ENCODE data around the gene ATP6V0A1. TPM values are rescaled to one million over a fixed set of nuclear protein-coding genes. Genes with fewer than 3 reads are reported as not detected.
"Not testable (repeated sequence)": the region's sequence is repeated elsewhere in the genome, so short reads cannot be mapped to it uniquely, and the experiment has no call there.

Gene ATP6V0A1
- total and polyA plus RNA-seq, 2 experiments from 2014 or later = 23.9 to 42.3 TPM

DNA sequence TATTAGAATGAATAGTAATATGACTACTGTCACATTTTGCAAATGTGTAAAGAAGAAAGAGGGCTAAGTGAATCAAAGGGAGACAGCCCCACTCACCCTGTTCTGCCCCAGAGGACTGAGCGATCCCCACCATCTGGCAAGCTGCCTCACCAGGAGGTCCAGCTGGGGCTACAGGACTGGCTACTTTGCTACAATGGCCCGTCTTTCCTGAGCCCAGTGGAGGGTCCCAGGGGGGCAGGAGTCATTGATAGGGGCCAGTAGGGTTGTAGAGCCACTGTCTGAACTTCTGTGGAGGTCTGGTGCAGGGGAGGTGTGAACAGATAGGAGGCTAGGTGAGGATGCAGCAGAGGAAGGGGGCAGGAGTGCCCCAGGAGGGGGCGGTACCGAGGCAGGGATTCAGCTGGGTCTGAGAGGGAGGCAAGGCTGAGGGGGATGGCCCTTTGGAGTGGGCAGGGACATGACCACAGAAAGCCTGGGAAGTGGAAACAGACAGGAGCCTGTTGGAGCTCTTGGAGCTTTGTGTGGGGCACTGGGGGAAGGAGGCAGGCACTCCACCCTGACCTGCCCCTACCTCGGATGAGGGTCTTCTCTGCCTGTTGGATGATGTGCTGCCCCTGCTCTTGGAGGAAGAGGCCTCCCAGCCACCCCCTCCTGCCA, 97.4 kb downstream of the ATP6V0A1 start:
- not testable (repeated sequence) for H3K4me2 ChIP-seq; H3K9me2 ChIP-seq (ENCODE audit: insufficient read depth); H3K4me3 ChIP-seq; H3K9me3 Mint-ChIP-seq; H3K36me3 ChIP-seq (ENCODE audit: insufficient read depth); H2AFZ ChIP-seq; H3K27ac Mint-ChIP-seq; H4K20me1 ChIP-seq (replicated peaks; ENCODE audit: insufficient read depth); H3K27ac ChIP-seq (ENCODE audit: low read depth); H3K79me2 ChIP-seq (replicated peaks; ENCODE audit: insufficient read depth); H3K27me3 ChIP-seq (ENCODE audit: insufficient read depth); H3K36me3 Mint-ChIP-seq (ENCODE audit: low read depth); H3K4me1 ChIP-seq (ENCODE audit: insufficient read depth); H3F3A ChIP-seq (replicated peaks; ENCODE audit: low read depth); H3K4me3 Mint-ChIP-seq
- peaks cover 21% of the 10 kb centered on the region for H3K27me3 Mint-ChIP-seq (ENCODE audit: insufficient read depth, low read depth, poor library complexity)
- DNase-seq (ENCODE audit: low spot score) = peak; percentile 61
- TF ChIP-seq, protein P1, sequence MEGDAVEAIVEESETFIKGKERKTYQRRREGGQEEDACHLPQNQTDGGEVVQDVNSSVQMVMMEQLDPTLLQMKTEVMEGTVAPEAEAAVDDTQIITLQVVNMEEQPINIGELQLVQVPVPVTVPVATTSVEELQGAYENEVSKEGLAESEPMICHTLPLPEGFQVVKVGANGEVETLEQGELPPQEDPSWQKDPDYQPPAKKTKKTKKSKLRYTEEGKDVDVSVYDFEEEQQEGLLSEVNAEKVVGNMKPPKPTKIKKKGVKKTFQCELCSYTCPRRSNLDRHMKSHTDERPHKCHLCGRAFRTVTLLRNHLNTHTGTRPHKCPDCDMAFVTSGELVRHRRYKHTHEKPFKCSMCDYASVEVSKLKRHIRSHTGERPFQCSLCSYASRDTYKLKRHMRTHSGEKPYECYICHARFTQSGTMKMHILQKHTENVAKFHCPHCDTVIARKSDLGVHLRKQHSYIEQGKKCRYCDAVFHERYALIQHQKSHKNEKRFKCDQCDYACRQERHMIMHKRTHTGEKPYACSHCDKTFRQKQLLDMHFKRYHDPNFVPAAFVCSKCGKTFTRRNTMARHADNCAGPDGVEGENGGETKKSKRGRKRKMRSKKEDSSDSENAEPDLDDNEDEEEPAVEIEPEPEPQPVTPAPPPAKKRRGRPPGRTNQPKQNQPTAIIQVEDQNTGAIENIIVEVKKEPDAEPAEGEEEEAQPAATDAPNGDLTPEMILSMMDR (conservative IDR thresholded peaks at IDR 0.05; ENCODE audit: low read depth in 2 of 2) = peak in 1 of 2 experiments; percentile 37; a peak in 3 of 4 replicates
- peak; percentile 66 for ATAC-seq
- H3K4me1 Mint-ChIP-seq = peaks cover 13% of the 10 kb centered on the region

DNA sequence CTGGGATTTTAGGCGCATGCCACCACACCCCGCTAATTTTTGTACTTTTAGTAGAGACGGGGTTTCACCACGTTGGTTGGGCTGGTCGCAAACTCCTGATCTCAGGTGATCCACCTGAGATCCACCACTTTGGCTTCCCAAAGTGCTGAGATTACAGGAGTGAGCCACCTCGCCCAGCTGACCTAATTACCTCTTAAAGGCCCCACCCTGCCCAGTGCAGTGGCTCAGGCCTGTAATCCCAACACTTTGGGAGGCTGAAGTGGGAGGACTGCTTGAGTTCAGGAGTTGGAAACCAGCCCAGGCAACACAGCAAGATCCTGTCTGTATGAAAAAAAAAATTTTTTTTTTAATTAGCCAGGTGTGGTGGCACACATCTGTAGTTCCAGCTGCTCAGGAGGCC, 100.4 kb downstream of the ATP6V0A1 start:
- Histone ChIP-seq H2AFZ (no peak overlapping the region), H3K27ac (ENCODE audit: low read depth) (no peak overlapping the region), H3K4me3 (no peak overlapping the region), H3K4me2 (no peak overlapping the region), H3K36me3 (ENCODE audit: insufficient read depth) (no peaks in the 10 kb centered on the region), H3K4me1 (ENCODE audit: insufficient read depth) (peaks cover 16% of the 10 kb centered on the region; the same call in 1 of the 2 replicates), H3K79me2 (replicated peaks; ENCODE audit: insufficient read depth) (peaks cover 17% of the 10 kb centered on the region), H3F3A (replicated peaks; ENCODE audit: low read depth) (peaks cover 11% of the 10 kb centered on the region), H4K20me1 (replicated peaks; ENCODE audit: insufficient read depth) (no peaks in the 10 kb centered on the region), H3K27me3 (ENCODE audit: insufficient read depth) (no peaks in the 10 kb centered on the region), H3K9me2 (ENCODE audit: insufficient read depth) (no peaks in the 10 kb centered on the region)
- Mint-ChIP-seq H3K4me1 (peaks cover 26% of the 10 kb centered on the region), H3K36me3 (ENCODE audit: low read depth) (peaks cover 11% of the 10 kb centered on the region; the same call in 2 of the 3 replicates), H3K27me3 (ENCODE audit: insufficient read depth, low read depth, poor library complexity) (peaks cover 20% of the 10 kb centered on the region), H3K4me3 (no peak overlapping the region), H3K27ac (no peak overlapping the region), H3K9me3 (no peaks in the 10 kb centered on the region)
- ATAC-seq = no peak
- no peak for DNase-seq (ENCODE audit: low spot score)
- TF ChIP-seq POLR2AphosphoS5 (IDR thresholded peaks at IDR 0.05; ENCODE audit: low read depth) = no peak
- TF ChIP-seq, protein P2, sequence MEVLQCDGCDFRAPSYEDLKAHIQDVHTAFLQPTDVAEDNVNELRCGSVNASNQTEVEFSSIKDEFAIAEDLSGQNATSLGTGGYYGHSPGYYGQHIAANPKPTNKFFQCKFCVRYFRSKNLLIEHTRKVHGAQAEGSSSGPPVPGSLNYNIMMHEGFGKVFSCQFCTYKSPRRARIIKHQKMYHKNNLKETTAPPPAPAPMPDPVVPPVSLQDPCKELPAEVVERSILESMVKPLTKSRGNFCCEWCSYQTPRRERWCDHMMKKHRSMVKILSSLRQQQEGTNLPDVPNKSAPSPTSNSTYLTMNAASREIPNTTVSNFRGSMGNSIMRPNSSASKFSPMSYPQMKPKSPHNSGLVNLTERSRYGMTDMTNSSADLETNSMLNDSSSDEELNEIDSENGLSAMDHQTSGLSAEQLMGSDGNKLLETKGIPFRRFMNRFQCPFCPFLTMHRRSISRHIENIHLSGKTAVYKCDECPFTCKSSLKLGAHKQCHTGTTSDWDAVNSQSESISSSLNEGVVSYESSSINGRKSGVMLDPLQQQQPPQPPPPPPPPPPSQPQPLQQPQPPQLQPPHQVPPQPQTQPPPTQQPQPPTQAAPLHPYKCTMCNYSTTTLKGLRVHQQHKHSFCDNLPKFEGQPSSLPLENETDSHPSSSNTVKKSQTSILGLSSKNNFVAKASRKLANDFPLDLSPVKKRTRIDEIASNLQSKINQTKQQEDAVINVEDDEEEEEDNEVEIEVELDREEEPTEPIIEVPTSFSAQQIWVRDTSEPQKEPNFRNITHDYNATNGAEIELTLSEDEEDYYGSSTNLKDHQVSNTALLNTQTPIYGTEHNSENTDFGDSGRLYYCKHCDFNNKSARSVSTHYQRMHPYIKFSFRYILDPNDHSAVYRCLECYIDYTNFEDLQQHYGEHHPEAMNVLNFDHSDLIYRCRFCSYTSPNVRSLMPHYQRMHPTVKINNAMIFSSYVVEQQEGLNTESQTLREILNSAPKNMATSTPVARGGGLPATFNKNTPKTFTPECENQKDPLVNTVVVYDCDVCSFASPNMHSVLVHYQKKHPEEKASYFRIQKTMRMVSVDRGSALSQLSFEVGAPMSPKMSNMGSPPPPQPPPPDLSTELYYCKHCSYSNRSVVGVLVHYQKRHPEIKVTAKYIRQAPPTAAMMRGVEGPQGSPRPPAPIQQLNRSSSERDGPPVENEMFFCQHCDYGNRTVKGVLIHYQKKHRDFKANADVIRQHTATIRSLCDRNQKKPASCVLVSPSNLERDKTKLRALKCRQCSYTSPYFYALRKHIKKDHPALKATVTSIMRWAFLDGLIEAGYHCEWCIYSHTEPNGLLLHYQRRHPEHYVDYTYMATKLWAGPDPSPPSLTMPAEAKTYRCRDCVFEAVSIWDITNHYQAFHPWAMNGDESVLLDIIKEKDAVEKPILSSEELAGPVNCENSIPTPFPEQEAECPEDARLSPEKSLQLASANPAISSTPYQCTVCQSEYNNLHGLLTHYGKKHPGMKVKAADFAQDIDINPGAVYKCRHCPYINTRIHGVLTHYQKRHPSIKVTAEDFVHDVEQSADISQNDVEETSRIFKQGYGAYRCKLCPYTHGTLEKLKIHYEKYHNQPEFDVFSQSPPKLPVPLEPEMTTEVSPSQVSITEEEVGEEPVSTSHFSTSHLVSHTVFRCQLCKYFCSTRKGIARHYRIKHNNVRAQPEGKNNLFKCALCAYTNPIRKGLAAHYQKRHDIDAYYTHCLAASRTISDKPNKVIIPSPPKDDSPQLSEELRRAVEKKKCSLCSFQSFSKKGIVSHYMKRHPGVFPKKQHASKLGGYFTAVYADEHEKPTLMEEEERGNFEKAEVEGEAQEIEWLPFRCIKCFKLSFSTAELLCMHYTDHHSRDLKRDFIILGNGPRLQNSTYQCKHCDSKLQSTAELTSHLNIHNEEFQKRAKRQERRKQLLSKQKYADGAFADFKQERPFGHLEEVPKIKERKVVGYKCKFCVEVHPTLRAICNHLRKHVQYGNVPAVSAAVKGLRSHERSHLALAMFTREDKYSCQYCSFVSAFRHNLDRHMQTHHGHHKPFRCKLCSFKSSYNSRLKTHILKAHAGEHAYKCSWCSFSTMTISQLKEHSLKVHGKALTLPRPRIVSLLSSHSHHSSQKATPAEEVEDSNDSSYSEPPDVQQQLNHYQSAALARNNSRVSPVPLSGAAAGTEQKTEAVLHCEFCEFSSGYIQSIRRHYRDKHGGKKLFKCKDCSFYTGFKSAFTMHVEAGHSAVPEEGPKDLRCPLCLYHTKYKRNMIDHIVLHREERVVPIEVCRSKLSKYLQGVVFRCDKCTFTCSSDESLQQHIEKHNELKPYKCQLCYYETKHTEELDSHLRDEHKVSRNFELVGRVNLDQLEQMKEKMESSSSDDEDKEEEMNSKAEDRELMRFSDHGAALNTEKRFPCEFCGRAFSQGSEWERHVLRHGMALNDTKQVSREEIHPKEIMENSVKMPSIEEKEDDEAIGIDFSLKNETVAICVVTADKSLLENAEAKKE (CRISPR knock-in tag; IDR thresholded peaks at IDR 0.05) = no peak
- no peak for TF ChIP-seq ZNF331 (CRISPR knock-in tag; IDR thresholded peaks at IDR 0.05; ENCODE audit: low read depth)
- no peak for TF ChIP-seq EZH2phosphoT487 (IDR thresholded peaks at IDR 0.05; ENCODE audit: unreplicated experiment)
- TF ChIP-seq, protein P1 (conservative IDR thresholded peaks at IDR 0.05; ENCODE audit: low read depth in 2 of 2) = no peak
- TF ChIP-seq EZH2 (IDR thresholded peaks at IDR 0.05; ENCODE audit: low read depth, unreplicated experiment) = no peak
- TF ChIP-seq, protein P3, sequence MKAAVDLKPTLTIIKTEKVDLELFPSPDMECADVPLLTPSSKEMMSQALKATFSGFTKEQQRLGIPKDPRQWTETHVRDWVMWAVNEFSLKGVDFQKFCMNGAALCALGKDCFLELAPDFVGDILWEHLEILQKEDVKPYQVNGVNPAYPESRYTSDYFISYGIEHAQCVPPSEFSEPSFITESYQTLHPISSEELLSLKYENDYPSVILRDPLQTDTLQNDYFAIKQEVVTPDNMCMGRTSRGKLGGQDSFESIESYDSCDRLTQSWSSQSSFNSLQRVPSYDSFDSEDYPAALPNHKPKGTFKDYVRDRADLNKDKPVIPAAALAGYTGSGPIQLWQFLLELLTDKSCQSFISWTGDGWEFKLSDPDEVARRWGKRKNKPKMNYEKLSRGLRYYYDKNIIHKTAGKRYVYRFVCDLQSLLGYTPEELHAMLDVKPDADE (IDR thresholded peaks at IDR 0.05) = no peak
- no peak for TF ChIP-seq ZNF114 (CRISPR knock-in tag; IDR thresholded peaks at IDR 0.05)
- TF ChIP-seq JUNB (IDR thresholded peaks at IDR 0.05; ENCODE audit: unreplicated experiment) = no peak

All from GM23338 (cell line).